ENCODE measurements around the gene PJA2.
"Not testable (repeated sequence)": the region's sequence is repeated elsewhere in the genome, so short reads cannot be mapped to it uniquely, and the experiment has no call there.

The PJA2 gene

GRCh38 chr5:109421956-109422355 is 12.2 kb upstream of the PJA2 start:
- Histone ChIP-seq H3K36me3 (replicated peaks) (no peaks in the 10 kb centered on the region), H3K27me3 (replicated peaks) (no peaks in the 10 kb centered on the region), H3K4me3 (ENCODE audit: low read depth, low read length) (no peak overlapping the region), H3K27ac (no peak overlapping the region)
- no peak for DNase-seq
- TF ChIP-seq, protein P1, sequence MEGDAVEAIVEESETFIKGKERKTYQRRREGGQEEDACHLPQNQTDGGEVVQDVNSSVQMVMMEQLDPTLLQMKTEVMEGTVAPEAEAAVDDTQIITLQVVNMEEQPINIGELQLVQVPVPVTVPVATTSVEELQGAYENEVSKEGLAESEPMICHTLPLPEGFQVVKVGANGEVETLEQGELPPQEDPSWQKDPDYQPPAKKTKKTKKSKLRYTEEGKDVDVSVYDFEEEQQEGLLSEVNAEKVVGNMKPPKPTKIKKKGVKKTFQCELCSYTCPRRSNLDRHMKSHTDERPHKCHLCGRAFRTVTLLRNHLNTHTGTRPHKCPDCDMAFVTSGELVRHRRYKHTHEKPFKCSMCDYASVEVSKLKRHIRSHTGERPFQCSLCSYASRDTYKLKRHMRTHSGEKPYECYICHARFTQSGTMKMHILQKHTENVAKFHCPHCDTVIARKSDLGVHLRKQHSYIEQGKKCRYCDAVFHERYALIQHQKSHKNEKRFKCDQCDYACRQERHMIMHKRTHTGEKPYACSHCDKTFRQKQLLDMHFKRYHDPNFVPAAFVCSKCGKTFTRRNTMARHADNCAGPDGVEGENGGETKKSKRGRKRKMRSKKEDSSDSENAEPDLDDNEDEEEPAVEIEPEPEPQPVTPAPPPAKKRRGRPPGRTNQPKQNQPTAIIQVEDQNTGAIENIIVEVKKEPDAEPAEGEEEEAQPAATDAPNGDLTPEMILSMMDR (IDR thresholded peaks at IDR 0.05; ENCODE audit: low read depth, low read length, missing control alignments), result no peak
- in situ Hi-C loops (cut with HindIII; ENCODE audit: low pct_ligation_motif_present, low sequenced_read_pairs), result no loop called here

DNA sequence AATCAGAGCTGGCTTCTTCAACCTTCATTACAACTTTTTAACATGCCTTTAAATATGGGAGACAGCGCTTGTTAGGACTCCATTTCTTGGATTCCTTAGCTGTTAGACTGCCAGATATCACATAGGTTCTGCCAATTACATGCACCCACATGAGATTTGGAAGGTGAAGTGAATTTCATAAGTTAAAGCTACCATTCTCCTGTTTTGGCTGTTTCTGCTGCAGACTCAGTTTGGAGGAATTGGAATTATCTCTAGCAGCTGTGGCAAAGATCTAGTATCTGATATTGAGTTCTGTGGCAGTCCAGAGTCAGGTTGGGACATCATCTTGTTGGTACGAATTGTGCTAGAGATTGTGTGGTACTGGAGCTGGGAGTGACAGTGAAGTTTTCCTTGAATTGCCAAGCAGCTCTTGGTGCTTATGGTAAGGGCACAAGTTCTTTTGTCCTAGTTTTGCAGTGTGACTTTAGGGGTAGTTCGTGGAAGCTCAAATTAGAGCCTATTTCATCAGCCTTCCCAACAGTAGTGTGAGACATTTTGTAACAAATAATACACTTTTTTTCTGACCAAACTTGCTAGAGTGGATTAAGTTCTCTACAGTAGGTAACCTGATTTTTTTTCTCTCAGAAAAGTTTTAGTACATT is 9.1 kb upstream of the PJA2 start:
- H3K4me3 ChIP-seq (ENCODE audit: low read depth, low read length), result no peak overlapping the region
- in situ Hi-C loops (cut with HindIII; ENCODE audit: low pct_ligation_motif_present, low sequenced_read_pairs), result no loop called here
- H3K27me3 ChIP-seq (replicated peaks), result no peaks in the 10 kb centered on the region
- no peak overlapping the region for H3K27ac ChIP-seq
- no peak for DNase-seq
- TF ChIP-seq, protein P1 (IDR thresholded peaks at IDR 0.05; ENCODE audit: low read depth, low read length, missing control alignments), result no peak
- H3K36me3 ChIP-seq (replicated peaks), result no peaks in the 10 kb centered on the region

GRCh38 chr5:109416882-109417281 is 7.1 kb upstream of the PJA2 start:
- no peak for DNase-seq

GRCh38 chr5:109413921-109414461 is 4.2 kb upstream of the PJA2 start:
- H3K27ac ChIP-seq; H3K27me3 ChIP-seq (replicated peaks); H3K4me3 ChIP-seq (ENCODE audit: low read depth, low read length); H3K36me3 ChIP-seq (replicated peaks); DNase-seq; in situ Hi-C loops (cut with HindIII; ENCODE audit: low pct_ligation_motif_present, low sequenced_read_pairs): not testable (repeated sequence)

More at GRCh38 chr5:109416882-109417281, 7.1 kb upstream of the PJA2 start:
- TF ChIP-seq, protein P1 (IDR thresholded peaks at IDR 0.05; ENCODE audit: low read depth, low read length, missing control alignments), result no peak
- in situ Hi-C loops (cut with HindIII; ENCODE audit: low pct_ligation_motif_present, low sequenced_read_pairs), result no loop called here
- Histone ChIP-seq H3K27ac (no peak overlapping the region), H3K4me3 (ENCODE audit: low read depth, low read length) (no peak overlapping the region), H3K36me3 (replicated peaks) (no peaks in the 10 kb centered on the region), H3K27me3 (replicated peaks) (no peaks in the 10 kb centered on the region)

GRCh38 chr5:109413458-109413857 is 3.7 kb upstream of the PJA2 start:
- H3K36me3 ChIP-seq (replicated peaks), result no peaks in the 10 kb centered on the region
- DNase-seq, result peak; percentile 50
- H3K27me3 ChIP-seq (replicated peaks), result no peaks in the 10 kb centered on the region
- TF ChIP-seq, protein P1 (IDR thresholded peaks at IDR 0.05; ENCODE audit: low read depth, low read length, missing control alignments), result no peak
- in situ Hi-C loops (cut with HindIII; ENCODE audit: low pct_ligation_motif_present, low sequenced_read_pairs), result no loop called here
- H3K27ac ChIP-seq, result no peak overlapping the region
- no peak overlapping the region for H3K4me3 ChIP-seq (ENCODE audit: low read depth, low read length)

DNA sequence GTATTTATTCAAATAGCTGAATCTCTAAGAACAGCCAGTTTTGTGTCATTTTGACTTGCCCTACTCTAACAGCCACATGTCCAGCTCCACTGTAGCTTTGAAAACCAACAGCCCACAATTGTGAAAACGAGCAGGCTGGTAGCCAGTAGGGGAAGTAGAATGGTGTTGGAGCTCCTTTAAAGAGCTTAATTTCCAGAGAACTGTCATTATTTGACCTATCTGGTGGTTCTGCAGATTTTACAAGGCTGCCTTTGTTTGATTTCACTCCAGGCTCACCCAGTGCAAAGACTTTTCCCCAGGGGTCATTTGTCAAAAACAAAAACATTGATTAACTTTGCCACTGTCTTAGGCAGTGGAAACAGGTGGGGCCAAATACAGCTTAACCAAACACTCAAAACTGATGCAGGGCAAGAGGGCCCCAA is 3.2 kb upstream of the PJA2 start:
- in situ Hi-C loops (cut with HindIII; ENCODE audit: low pct_ligation_motif_present, low sequenced_read_pairs), result no loop called here
- no peak overlapping the region for H3K27ac ChIP-seq

More for the DNA sequence above, 3.2 kb upstream of the PJA2 start:
- H3K36me3 ChIP-seq (replicated peaks), result no peaks in the 10 kb centered on the region
- no peak overlapping the region for H3K4me3 ChIP-seq (ENCODE audit: low read depth, low read length)
- no peaks in the 10 kb centered on the region for H3K27me3 ChIP-seq (replicated peaks)
- TF ChIP-seq, protein P1 (IDR thresholded peaks at IDR 0.05; ENCODE audit: low read depth, low read length, missing control alignments), result no peak
- DNase-seq, result no peak
